ENCODE measurements around the gene CASP10.

DNA sequence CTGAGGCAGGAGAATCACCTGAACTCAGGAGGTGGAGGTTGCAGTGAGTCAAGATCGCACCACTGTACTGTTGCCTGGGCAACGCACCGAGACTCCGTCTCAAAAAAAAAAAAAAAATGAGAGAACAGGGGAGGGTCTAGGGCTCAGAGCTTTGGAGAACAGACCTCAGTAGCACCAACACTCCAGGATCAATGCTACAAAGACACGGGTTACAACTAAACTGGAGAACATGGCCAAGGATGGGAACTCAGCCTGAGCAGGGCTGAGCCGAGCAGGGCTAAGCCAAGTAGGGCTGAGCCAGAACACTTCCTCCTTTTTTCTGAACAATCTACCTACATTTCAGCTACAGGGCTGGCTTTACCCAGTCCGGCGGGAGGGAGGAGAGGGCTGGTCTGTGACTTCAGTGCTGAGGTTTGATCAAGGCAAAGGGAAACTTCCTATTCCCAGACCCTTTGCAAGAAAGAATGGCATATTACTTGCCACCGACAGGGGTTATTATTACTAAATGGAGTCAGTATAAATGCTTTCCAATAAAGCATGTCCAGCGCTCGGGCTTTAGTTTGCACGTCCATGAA, 74.5 kb downstream of the CASP10 start:
- TF ChIP-seq EZH2 (IDR thresholded peaks at IDR 0.05; ENCODE audit: insufficient read depth, poor library complexity, severe bottlenecking) (no peak), EZH2phosphoT487 (IDR thresholded peaks at IDR 0.05; ENCODE audit: insufficient read depth, low read depth) (no peak)

Data from GM23248 (cell line).